Panc1 (cell line): ENCODE results near the gene DPH2. TPM values are rescaled to one million over a fixed set of nuclear protein-coding genes. Genes with fewer than 3 reads are reported as not detected.

Source experiments
- ATAC-seq: fragments of 200-7000 bp; cut with Tn5 transposase; 2 replicates; pipeline ENCODE4 v1.9.1; 2020; ENCODE audit warnings: mild to moderate bottlenecking, moderate library complexity
- BruUV-seq: library from RNA; stranded (reverse); fragments of 400-500 nt; replicated peaks from 2 replicates; lab custom pipeline; 2021; lab: Mats Ljungman, UMichigan
- CTCF ChIA-PET: fragments of 300-600 bp; sonication (Branson Sonifier 250); formaldehyde crosslinking; loops from one replicate; lab custom pipeline; 2022; ENCODE audit warnings: antibody characterized with exemption; lab: Charles Lee
- POLR2A ChIA-PET: fragments of 300-600 bp; sonication (Branson Sonifier 250); formaldehyde crosslinking; loops from one replicate; lab custom pipeline; 2022; ENCODE audit warnings: antibody characterized with exemption; lab: Charles Lee
- DNase-seq: peaks from one replicate; pipeline ENCODE4 v3.0.0-alpha.2; 2010; ENCODE audit warnings: low read depth, low spot score
- H3K27ac ChIP-seq: 2 replicates; pipeline ENCODE4 v1.5.1; 2011; ENCODE audit warnings: mild to moderate bottlenecking, low read length, inconsistent platforms
- H3K27me3 ChIP-seq: fragments of 200-500 bp; sonication (Bioruptor generic); 2 replicates; pipeline ENCODE4 v1.6.0; 2014; ENCODE audit warnings: low read length, inconsistent platforms; ENCODE audit not compliant: control insufficient read depth, insufficient read depth
- H3K36me3 ChIP-seq: fragments of 200-500 bp; sonication (Bioruptor generic); 2 replicates; pipeline ENCODE4 v1.5.1; 2014; ENCODE audit warnings: inconsistent platforms, mild to moderate bottlenecking, low read length, moderate library complexity; ENCODE audit not compliant: control insufficient read depth, insufficient read depth
- H3K4me1 ChIP-seq: 2 replicates; pipeline ENCODE4 v1.5.1; 2011; ENCODE audit warnings: inconsistent platforms, mild to moderate bottlenecking, low read length, moderate library complexity; ENCODE audit not compliant: control insufficient read depth, insufficient read depth
- H3K4me3 ChIP-seq, 2 experiments: 2 replicates each; pipeline ENCODE4 v1.5.1; 2011 to 2012; ENCODE audit warnings: low read depth in 2 of 2, low read length in 2 of 2, mild to moderate bottlenecking in 2 of 2, inconsistent platforms in 1 of 2, moderate library complexity in 1 of 2
- H3K9me3 ChIP-seq: fragments of 200-500 bp; sonication (Bioruptor generic); 2 replicates; pipeline ENCODE4 v1.5.1; 2014; ENCODE audit warnings: low read depth, mild to moderate bottlenecking, inconsistent platforms, low read length, moderate library complexity; ENCODE audit not compliant: control insufficient read depth, insufficient read depth
- POLR2AphosphoS5 ChIP-seq: IDR thresholded peaks from 2 replicates; pipeline ENCODE4 v1.6.1; 2012; ENCODE audit warnings: mild to moderate bottlenecking, low read depth, low read length, moderate library complexity
- SIN3A ChIP-seq: IDR thresholded peaks from 2 replicates; pipeline ENCODE4 v1.6.1; 2012; ENCODE audit warnings: low read depth, mild to moderate bottlenecking, low read length, moderate library complexity, borderline replicate concordance; ENCODE audit not compliant: insufficient read depth
- TCF7L2 ChIP-seq: IDR thresholded peaks from 2 replicates; pipeline ENCODE4 v1.6.1; 2011; ENCODE audit warnings: mild to moderate bottlenecking, low read depth, low read length, inconsistent platforms
- in situ Hi-C: cut with HindIII; loops from 2 replicates; pipeline ENCODE4 v1.10.0; 2016; ENCODE audit warnings: low sequenced_read_pairs, low pct_unique_long_range_greater_than_20kb
- intact Hi-C: fragments of 100-400 bp; cut with micrococcal nuclease; formaldehyde crosslinking; loops from one replicate; pipeline ENCODE4 v1.10.0; 2022; ENCODE audit not compliant: unreplicated experiment
- total RNA-seq: library from RNA; stranded (reverse); gene quantifications from one replicate; pipeline ENCODE4 v1.2.1, GENCODE V29; 2021; ENCODE audit not compliant: unreplicated experiment
- TF ChIP-seq, protein P1 (sequence below), 2 experiments: IDR thresholded peaks; 2 replicates each; pipeline ENCODE4 v1.6.1; 2011 to 2012; ENCODE audit warnings: low read depth in 2 of 2, control low read depth in 1 of 2, low read length in 1 of 2, mild to moderate bottlenecking in 1 of 2, moderate library complexity in 1 of 2; ENCODE audit not compliant: insufficient read depth in 1 of 2
- TF ChIP-seq, protein P2 (sequence below): fragments of 450-650 bp; IDR thresholded peaks from 2 replicates; pipeline ENCODE4 v1.5.1; 2017; ENCODE audit warnings: mild to moderate bottlenecking

DPH2 gene
- total RNA-seq, 1 experiment from 2014 or later = 76.0 TPM

DNA sequence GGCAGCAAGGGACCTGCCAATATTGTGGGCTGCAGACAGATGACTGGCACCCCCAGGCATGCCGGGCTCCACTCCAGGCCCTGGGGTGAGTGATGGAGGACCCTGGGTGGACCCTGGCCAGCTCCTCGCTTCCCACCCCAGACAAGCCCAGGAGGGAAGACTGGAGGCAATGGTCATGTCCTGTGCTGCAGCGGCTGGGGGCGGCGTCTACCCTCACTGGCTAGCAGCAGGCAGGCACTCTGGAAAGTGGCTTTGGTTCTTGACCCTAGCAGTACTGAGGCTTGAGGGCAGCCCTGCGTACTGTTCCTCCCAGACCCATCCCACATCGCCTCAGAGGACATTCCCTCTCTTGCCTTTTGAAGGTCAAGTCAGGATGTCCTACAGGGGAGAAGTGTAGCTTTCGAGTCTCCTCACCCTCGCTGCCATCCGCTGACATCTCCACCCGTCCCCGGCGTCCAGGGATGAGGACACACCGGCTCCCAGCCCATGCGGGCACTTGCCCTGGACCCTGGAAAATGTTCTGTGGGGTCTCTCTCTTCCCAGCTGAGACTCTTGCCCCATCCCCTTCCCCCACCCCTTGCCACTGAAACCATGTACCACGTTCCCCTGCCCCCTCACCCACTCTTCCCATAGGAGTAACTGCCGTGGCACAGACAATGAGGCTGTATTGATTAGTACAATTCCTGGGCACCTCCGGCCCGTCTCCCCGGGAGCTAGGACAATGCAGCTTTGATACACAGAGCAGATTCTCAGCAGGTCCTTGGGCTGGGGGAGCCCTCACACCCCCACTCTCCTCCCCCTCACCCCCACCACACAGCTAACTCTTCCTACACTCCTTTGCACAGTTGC is 46.5 kb downstream of the DPH2 start:
- no peak; the same call in 1 of the 2 replicates for ATAC-seq
- TF ChIP-seq, protein P1, sequence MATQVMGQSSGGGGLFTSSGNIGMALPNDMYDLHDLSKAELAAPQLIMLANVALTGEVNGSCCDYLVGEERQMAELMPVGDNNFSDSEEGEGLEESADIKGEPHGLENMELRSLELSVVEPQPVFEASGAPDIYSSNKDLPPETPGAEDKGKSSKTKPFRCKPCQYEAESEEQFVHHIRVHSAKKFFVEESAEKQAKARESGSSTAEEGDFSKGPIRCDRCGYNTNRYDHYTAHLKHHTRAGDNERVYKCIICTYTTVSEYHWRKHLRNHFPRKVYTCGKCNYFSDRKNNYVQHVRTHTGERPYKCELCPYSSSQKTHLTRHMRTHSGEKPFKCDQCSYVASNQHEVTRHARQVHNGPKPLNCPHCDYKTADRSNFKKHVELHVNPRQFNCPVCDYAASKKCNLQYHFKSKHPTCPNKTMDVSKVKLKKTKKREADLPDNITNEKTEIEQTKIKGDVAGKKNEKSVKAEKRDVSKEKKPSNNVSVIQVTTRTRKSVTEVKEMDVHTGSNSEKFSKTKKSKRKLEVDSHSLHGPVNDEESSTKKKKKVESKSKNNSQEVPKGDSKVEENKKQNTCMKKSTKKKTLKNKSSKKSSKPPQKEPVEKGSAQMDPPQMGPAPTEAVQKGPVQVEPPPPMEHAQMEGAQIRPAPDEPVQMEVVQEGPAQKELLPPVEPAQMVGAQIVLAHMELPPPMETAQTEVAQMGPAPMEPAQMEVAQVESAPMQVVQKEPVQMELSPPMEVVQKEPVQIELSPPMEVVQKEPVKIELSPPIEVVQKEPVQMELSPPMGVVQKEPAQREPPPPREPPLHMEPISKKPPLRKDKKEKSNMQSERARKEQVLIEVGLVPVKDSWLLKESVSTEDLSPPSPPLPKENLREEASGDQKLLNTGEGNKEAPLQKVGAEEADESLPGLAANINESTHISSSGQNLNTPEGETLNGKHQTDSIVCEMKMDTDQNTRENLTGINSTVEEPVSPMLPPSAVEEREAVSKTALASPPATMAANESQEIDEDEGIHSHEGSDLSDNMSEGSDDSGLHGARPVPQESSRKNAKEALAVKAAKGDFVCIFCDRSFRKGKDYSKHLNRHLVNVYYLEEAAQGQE (IDR thresholded peaks at IDR 0.05; ENCODE audit: insufficient read depth in 1 of 2, low read depth in 2 of 2, low read length in 1 of 2) = no peak
- TF ChIP-seq, protein P2, sequence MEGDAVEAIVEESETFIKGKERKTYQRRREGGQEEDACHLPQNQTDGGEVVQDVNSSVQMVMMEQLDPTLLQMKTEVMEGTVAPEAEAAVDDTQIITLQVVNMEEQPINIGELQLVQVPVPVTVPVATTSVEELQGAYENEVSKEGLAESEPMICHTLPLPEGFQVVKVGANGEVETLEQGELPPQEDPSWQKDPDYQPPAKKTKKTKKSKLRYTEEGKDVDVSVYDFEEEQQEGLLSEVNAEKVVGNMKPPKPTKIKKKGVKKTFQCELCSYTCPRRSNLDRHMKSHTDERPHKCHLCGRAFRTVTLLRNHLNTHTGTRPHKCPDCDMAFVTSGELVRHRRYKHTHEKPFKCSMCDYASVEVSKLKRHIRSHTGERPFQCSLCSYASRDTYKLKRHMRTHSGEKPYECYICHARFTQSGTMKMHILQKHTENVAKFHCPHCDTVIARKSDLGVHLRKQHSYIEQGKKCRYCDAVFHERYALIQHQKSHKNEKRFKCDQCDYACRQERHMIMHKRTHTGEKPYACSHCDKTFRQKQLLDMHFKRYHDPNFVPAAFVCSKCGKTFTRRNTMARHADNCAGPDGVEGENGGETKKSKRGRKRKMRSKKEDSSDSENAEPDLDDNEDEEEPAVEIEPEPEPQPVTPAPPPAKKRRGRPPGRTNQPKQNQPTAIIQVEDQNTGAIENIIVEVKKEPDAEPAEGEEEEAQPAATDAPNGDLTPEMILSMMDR = no peak
- no peak for TF ChIP-seq TCF7L2
- no peak for TF ChIP-seq POLR2AphosphoS5
- no peak for TF ChIP-seq SIN3A
- no TSS peak for BruUV-seq
- in situ Hi-C loops (no loop called here), intact Hi-C loops (no loop called here)
- Histone ChIP-seq H3K27me3 (no peaks in the 10 kb centered on the region), H3K36me3 (no peaks in the 10 kb centered on the region), H3K4me3 (no peak overlapping the region), H3K4me1 (no peaks in the 10 kb centered on the region), H3K27ac (no peak overlapping the region), H3K9me3 (no peaks in the 10 kb centered on the region)
- DNase-seq = no peak
- ChIA-PET CTCF (interaction anchor here (0.6 kb wide), 1 partner anchor 28 kb away, joined by 15 read pairs; no protein-coding TSS in a partner anchor), POLR2A (no interaction called here)

DNA sequence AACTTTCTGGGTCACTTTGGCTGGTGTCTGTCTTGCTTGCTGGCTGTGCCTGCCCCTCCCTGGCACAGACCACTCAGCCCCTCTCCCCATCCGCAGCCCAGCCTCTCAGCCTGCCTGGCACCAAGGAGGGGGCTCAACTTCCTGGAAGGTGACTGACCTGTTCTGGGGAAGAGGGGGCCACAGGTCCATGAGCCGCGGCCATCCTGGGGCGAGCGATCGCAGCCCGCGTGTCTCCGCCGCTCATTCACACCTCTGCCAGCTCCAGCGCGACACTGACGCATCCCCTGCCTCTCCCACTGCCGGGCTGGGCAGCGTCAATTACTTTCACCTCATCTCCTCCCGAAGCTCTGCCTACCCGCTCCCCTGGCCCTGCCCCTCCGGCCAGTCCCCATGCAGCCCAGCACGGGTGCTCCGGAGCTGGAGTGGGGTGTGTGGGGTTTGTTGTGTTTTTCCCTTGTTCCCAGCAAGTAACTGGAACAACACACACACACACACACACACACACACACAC is 47.1 kb downstream of the DPH2 start:
- no peaks in the 10 kb centered on the region for H3K36me3 ChIP-seq
- ChIA-PET POLR2A (no interaction called here), CTCF (interaction anchor here (0.6 kb wide), 1 partner anchor 29 kb away, joined by 15 read pairs; no protein-coding TSS in a partner anchor)
- ATAC-seq = no peak
- no TSS peak for BruUV-seq
- no peaks in the 10 kb centered on the region for H3K27me3 ChIP-seq
- DNase-seq = no peak
- H3K27ac ChIP-seq = no peak overlapping the region
- H3K4me3 ChIP-seq = no peak overlapping the region
- intact Hi-C loops = no loop called here
- no peaks in the 10 kb centered on the region for H3K9me3 ChIP-seq
- TF ChIP-seq TCF7L2 = no peak
- TF ChIP-seq, protein P1 (IDR thresholded peaks at IDR 0.05; ENCODE audit: insufficient read depth in 1 of 2, low read depth in 2 of 2, low read length in 1 of 2) = no peak
- in situ Hi-C loops = no loop called here
- no peaks in the 10 kb centered on the region for H3K4me1 ChIP-seq
